DOHH2 (cell line): ENCODE data around the gene IQCF2.

Experiments used
- H3F3A ChIP-seq: fragments of 200-600 bp; sonication (generic), shearing (Covaris generic); 2 replicates; pipeline ENCODE4 v1.6.0; 2016; ENCODE audit warnings: antibody characterized with exemption, mild to moderate bottlenecking; ENCODE audit not compliant: control insufficient read depth, insufficient read depth
- H3K27ac ChIP-seq: fragments of 200-600 bp; sonication (generic); 2 replicates; pipeline ENCODE4 v1.5.1; 2014; ENCODE audit warnings: low read depth, mild to moderate bottlenecking, low read length, moderate library complexity
- H3K27me3 ChIP-seq: fragments of 200-600 bp; sonication (generic); 2 replicates; pipeline ENCODE4 v1.6.1; 2014; ENCODE audit warnings: mild to moderate bottlenecking, low read length, mixed read lengths; ENCODE audit not compliant: control insufficient read depth
- H3K36me3 ChIP-seq: fragments of 200-600 bp; sonication (generic); 2 replicates; pipeline ENCODE4 v1.6.1; 2014; ENCODE audit warnings: mild to moderate bottlenecking, low read length, moderate library complexity, mixed read lengths; ENCODE audit not compliant: control insufficient read depth
- H3K4me1 ChIP-seq: fragments of 200-600 bp; sonication (generic); 2 replicates; pipeline ENCODE4 v1.6.1; 2014; ENCODE audit warnings: mild to moderate bottlenecking, low read length, mixed read lengths; ENCODE audit not compliant: control insufficient read depth
- H3K4me2 ChIP-seq: fragments of 200-600 bp; sonication (generic); 2 replicates; pipeline ENCODE4 v1.6.0; 2014; ENCODE audit warnings: mild to moderate bottlenecking, low read length, moderate library complexity
- H3K4me3 ChIP-seq: fragments of 200-600 bp; sonication (generic); 2 replicates; pipeline ENCODE4 v1.5.1; 2014; ENCODE audit warnings: mild to moderate bottlenecking, low read length, mixed read lengths
- H3K79me2 ChIP-seq: fragments of 200-600 bp; sonication (generic); 2 replicates; pipeline ENCODE4 v1.6.1; 2014; ENCODE audit warnings: mild to moderate bottlenecking, low read length, mixed read lengths; ENCODE audit not compliant: control insufficient read depth
- H3K9me2 ChIP-seq: fragments of 200-600 bp; sonication (generic); replicated peaks from 2 replicates; pipeline ENCODE4 v1.6.1; 2014; ENCODE audit warnings: mild to moderate bottlenecking, low read length, mixed read lengths; ENCODE audit not compliant: control insufficient read depth
- H3K9me3 ChIP-seq: fragments of 200-600 bp; sonication (generic); 2 replicates; pipeline ENCODE4 v1.6.1; 2014; ENCODE audit warnings: antibody characterized with exemption, low read length, mixed read lengths; ENCODE audit not compliant: control insufficient read depth, insufficient read depth
- H4K20me1 ChIP-seq: fragments of 200-600 bp; sonication (generic); 2 replicates; pipeline ENCODE4 v1.6.0; 2014; ENCODE audit warnings: low read depth, mild to moderate bottlenecking, antibody characterized with exemption, low read length, moderate library complexity; ENCODE audit not compliant: control insufficient read depth, insufficient read depth
- EZH2phosphoT487 ChIP-seq: fragments of 200-600 bp; sonication (generic); IDR thresholded peaks from 2 replicates; pipeline ENCODE4 v1.6.1; 2017; ENCODE audit warnings: borderline replicate concordance, mild to moderate bottlenecking, antibody characterized with exemption, low read length, moderate library complexity, mixed read lengths
- TF ChIP-seq, protein P1 (sequence below): fragments of 200-600 bp; sonication (generic); IDR thresholded peaks from one replicate; pipeline ENCODE4 v1.5.1; 2014; ENCODE audit warnings: antibody characterized with exemption, mild to moderate bottlenecking, low read depth, low read length; ENCODE audit not compliant: poor library complexity, severe bottlenecking

The IQCF2 gene

DNA sequence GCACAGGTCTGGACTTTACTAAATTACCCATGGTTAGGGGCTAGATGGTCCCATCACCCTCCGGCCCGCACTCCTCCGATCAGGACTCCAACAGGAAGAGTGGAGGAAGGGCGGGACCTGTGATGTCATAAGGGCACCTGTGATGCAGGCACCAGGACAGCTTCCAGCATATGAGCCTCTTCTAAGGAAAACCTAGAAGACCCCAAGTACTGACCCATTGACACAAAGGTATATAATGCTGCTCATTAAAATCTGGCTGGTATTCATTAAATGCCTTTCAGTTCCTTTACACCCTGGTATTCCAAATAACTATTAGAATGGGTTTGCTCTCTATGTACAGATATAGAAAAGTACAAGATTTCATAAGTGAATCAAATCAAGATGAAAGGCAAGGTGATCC, 14.1 kb downstream of the IQCF2 start, which contains the start of gene IQCF5:
Gene IQCF5, minus strand, starts transcription at position 101 of the 400 bp plus-strand sequence. Its CDS starts 70 bp downstream, at position 31.
- no peaks in the 10 kb centered on the region for H4K20me1 ChIP-seq
- H3K4me2 ChIP-seq: no peak within 1 kb of the TSS

DNA sequence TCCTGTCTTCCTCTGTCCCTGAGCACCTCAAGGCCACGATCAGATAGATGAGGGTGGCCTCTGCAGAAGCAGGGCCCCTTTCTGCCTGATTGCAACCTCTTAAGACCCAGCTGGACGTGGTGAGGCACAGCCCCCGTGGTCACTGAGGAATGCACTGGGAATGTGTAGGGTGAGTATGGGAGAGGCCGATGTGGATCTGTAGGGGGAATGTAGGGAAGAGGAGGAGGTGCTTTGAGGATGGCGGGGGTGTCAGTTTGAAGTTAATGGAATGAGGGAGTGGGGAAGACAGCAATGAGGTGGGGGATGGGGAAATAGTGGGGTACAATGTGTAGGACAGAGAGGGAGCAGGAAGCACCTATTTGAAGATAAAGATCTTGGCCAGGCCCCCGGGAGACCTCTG, 14.8 kb downstream of the IQCF2 start:
- Histone ChIP-seq H3K27ac (no peak overlapping the region), H3K9me3 (no peaks in the 10 kb centered on the region), H3K4me2 (no peak overlapping the region), H3K36me3 (no peaks in the 10 kb centered on the region), H4K20me1 (no peaks in the 10 kb centered on the region), H3K9me2 (no peaks in the 10 kb centered on the region), H3F3A (no peaks in the 10 kb centered on the region), H3K4me1 (no peaks in the 10 kb centered on the region), H3K4me3 (no peak overlapping the region), H3K27me3 (peaks cover 3% of the 10 kb centered on the region; the same call in 1 of the 2 replicates), H3K79me2 (no peaks in the 10 kb centered on the region)
- no peak for TF ChIP-seq EZH2phosphoT487
- TF ChIP-seq, protein P1, sequence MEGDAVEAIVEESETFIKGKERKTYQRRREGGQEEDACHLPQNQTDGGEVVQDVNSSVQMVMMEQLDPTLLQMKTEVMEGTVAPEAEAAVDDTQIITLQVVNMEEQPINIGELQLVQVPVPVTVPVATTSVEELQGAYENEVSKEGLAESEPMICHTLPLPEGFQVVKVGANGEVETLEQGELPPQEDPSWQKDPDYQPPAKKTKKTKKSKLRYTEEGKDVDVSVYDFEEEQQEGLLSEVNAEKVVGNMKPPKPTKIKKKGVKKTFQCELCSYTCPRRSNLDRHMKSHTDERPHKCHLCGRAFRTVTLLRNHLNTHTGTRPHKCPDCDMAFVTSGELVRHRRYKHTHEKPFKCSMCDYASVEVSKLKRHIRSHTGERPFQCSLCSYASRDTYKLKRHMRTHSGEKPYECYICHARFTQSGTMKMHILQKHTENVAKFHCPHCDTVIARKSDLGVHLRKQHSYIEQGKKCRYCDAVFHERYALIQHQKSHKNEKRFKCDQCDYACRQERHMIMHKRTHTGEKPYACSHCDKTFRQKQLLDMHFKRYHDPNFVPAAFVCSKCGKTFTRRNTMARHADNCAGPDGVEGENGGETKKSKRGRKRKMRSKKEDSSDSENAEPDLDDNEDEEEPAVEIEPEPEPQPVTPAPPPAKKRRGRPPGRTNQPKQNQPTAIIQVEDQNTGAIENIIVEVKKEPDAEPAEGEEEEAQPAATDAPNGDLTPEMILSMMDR: no peak

More for the DNA sequence above, 14.1 kb downstream of the IQCF2 start, which contains the start of gene IQCF5:
- Histone ChIP-seq H3K4me1 (no peaks in the 10 kb centered on the region), H3F3A (no peaks in the 10 kb centered on the region), H3K9me2 (no peaks in the 10 kb centered on the region), H3K9me3 (no peaks in the 10 kb centered on the region), H3K27ac (no peak within 1 kb of the TSS), H3K36me3 (no peaks in the 10 kb centered on the region), H3K4me3 (no peak within 1 kb of the TSS), H3K79me2 (no peaks in the 10 kb centered on the region), H3K27me3 (peaks cover 7% of the 10 kb centered on the region; the same call in 1 of the 2 replicates)
- TF ChIP-seq, protein P1: no peak
- no peak for TF ChIP-seq EZH2phosphoT487

DNA sequence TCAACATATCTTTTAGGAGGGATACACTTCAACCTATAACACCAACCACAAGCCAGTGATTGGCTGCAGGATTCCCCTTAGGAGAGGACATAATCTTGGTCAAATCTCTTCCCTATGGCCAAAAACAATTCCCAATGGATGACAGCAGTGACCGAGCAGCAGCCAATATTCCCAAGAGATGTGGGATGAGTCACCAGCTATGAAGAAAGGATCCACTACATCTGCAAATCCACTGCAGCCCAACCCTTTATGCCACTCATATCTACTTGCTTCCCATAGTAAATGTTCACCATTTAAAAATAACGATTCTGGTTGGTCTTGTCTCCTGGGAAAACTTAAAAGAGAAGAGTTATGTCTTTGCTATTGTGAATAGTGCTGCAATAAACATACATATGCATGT, 18.5 kb downstream of the IQCF2 start:
- TF ChIP-seq, protein P1: no peak
- TF ChIP-seq EZH2phosphoT487: no peak
- Histone ChIP-seq H3K4me1 (no peaks in the 10 kb centered on the region), H3K9me2 (no peaks in the 10 kb centered on the region), H4K20me1 (no peaks in the 10 kb centered on the region), H3K36me3 (no peaks in the 10 kb centered on the region), H3F3A (no peaks in the 10 kb centered on the region), H3K4me3 (no peak overlapping the region), H3K9me3 (no peaks in the 10 kb centered on the region), H3K4me2 (no peak overlapping the region), H3K27ac (no peak overlapping the region), H3K79me2 (no peaks in the 10 kb centered on the region), H3K27me3 (peaks cover 18% of the 10 kb centered on the region)
